ENCODE measurements around the gene MRPL43. TPM values are rescaled to one million over a fixed set of nuclear protein-coding genes. Genes with fewer than 3 reads are reported as not detected.
"Not testable (repeated sequence)": the region's sequence is repeated elsewhere in the genome, so short reads cannot be mapped to it uniquely, and the experiment has no call there.

Gene MRPL43
- 66.9 TPM for polyA plus RNA-seq (2013, experiment 1 of 2)
- polyA plus RNA-seq (2013, experiment 2 of 2): 66.4 TPM

DNA sequence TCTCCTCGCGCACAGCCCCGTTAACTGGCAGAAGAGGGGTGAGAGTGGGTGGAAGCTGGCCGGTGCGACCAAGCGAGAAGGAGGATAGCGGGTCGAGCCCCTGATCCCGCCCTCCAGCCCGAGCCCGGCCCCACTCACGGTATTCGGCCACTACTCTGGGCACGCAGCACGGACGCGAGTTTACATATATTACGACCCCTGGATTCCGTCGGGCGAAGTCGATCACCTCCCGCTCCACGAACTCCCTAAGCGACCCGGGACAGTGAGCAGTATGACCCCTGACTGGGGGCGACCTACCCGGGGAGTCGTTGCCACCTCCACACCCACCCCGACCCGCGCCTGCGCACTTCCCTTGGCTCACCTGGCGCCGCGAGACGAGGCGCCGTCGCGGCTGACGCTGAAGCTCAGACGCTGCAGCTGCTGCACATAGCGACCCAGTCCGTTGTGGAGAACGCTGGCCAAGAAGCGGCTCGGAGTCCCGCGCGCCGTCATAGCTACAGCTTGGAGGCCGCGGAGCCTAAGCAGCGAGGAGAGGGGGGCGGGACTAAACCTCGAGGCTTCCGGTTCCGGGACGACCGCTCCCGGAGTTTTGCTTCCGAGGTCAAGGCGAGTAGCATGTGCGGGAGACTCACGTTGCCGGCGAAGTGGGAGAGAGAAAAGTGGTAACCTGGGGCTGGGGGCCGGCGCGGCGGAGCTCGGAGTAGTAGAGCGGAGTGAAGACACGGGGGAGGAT is at the start of gene MRPL43, which contains the start of gene TWNK:
Gene MRPL43, minus strand, starts transcription at position 546 of the 733 bp plus-strand sequence. Its CDS starts 54 bp downstream, at position 492.
Gene TWNK, plus strand, starts transcription at position 592 of the 733 bp plus-strand sequence. CDS start 668 bp downstream, outside the sequence.
- WGBS: under 1% methylated on average over 75 of the region's 75 CpGs
- H3K4me3 ChIP-seq (ENCODE audit: low read length): peak within 1 kb of the TSS; percentile 81
- no peaks in the 10 kb centered on the region for H3K9me3 ChIP-seq (ENCODE audit: insufficient read depth, low read depth, low read length)
- peak within 1 kb of the TSS; percentile 65 for H3K27ac ChIP-seq (ENCODE audit: low read depth, low read length)
- peak within 1 kb of the TSS; percentile 86 for H3K9ac ChIP-seq (ENCODE audit: low read depth, low read length)
- H3K4me1 ChIP-seq (ENCODE audit: insufficient read depth, low read length): no peaks in the 10 kb centered on the region
- no peaks in the 10 kb centered on the region for H3K27me3 ChIP-seq (ENCODE audit: insufficient read depth, low read length)
- H3K36me3 ChIP-seq (ENCODE audit: insufficient read depth, low read length): peaks cover 48% of the 10 kb centered on the region

DNA sequence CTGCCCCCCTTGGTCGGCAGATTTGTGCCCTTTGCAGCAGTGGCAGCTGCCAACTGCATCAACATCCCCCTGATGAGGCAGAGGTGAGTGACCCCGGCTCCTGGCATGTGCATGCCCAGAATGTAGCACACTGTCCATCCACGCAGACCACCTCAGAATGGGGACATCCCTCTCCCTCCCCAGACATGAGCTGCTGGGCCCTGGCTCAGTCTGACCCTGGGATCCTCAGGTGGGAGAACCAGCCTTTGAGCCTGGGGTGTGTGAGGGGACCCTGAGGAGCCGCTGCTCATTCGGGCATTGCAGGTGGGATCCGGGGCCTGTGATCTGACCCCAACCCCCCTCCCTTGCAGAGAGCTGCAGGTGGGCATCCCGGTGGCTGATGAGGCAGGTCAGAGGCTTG is 49.4 kb upstream of the MRPL43 start:
- Histone ChIP-seq H3K9me3 (ENCODE audit: insufficient read depth, low read depth, low read length) (no peaks in the 10 kb centered on the region), H3K4me1 (ENCODE audit: insufficient read depth, low read length) (peaks cover 10% of the 10 kb centered on the region), H3K27me3 (ENCODE audit: insufficient read depth, low read length) (peaks cover 64% of the 10 kb centered on the region), H3K4me3 (ENCODE audit: low read length) (no peak overlapping the region), H3K27ac (ENCODE audit: low read depth, low read length) (no peak overlapping the region), H3K36me3 (ENCODE audit: insufficient read depth, low read length) (no peaks in the 10 kb centered on the region), H3K9ac (ENCODE audit: low read depth, low read length) (no peak overlapping the region)
- 76% methylated on average over 7 of the region's 7 CpGs for WGBS

DNA sequence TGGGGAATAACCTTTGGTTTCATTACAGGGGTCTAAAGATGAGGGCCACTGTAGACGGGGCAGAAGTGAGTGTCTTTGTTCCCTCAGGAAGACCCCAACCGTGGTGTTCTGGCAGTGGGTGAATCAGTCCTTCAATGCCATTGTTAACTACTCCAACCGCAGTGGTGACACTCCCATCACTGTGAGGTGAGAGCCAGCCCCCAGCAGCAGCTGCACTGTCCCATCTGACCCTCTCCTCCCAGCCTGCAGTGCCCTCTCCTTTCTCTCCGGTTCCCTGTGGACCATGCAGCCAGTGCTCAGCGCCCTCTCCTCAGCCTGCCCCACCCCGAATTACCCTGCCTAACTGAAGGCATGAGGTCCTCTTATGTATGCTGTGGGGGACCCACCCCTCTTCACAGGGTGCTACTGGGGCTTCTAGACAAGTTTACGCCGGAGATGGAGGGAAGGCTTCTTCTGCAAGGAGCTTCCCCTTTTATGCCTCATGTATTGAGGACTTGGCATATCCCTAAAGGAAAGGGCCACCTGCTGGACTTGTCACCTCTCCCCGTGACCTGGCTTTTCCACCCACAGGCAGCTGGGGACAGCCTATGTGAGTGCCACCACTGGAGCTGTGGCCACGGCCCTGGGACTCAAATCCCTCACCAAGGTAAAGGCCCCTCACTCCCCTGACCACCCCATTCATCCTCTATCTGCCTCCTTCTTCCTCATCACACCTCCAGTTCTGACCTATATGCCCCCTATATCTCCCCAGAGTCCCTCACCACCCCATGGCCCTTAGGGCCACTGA is 48.8 kb upstream of the MRPL43 start:
- no peak overlapping the region for H3K9ac ChIP-seq (ENCODE audit: low read depth, low read length)
- no peaks in the 10 kb centered on the region for H3K9me3 ChIP-seq (ENCODE audit: insufficient read depth, low read depth, low read length)
- H3K4me1 ChIP-seq (ENCODE audit: insufficient read depth, low read length): peaks cover 15% of the 10 kb centered on the region
- no peak overlapping the region for H3K4me3 ChIP-seq (ENCODE audit: low read length)
- H3K27me3 ChIP-seq (ENCODE audit: insufficient read depth, low read length): peaks cover 71% of the 10 kb centered on the region
- H3K27ac ChIP-seq (ENCODE audit: low read depth, low read length): no peak overlapping the region
- H3K36me3 ChIP-seq (ENCODE audit: insufficient read depth, low read length): no peaks in the 10 kb centered on the region
- 76% methylated on average over 10 of the region's 10 CpGs for WGBS

DNA sequence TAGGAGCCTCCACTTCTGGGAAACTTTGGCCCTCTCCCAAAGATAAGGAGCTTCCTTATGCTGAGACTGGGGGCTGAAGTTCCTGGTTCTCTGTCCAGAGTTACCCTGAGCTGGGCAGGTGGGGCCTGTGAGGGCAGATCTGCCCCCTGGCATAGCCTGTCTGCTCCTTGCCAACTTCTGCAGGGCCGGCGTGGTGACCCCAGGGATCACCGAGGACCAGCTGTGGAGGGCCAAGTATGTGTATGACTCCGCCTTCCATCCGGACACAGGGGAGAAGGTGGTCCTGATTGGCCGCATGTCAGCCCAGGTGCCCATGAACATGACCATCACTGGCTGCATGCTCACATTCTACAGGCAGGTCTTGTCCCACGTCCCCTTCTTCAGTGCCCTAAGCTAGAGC is 48.0 kb upstream of the MRPL43 start:
- Histone ChIP-seq H3K4me3 (ENCODE audit: low read length) (no peak overlapping the region), H3K9ac (ENCODE audit: low read depth, low read length) (no peak overlapping the region), H3K27me3 (ENCODE audit: insufficient read depth, low read length) (peaks cover 74% of the 10 kb centered on the region), H3K27ac (ENCODE audit: low read depth, low read length) (no peak overlapping the region), H3K4me1 (ENCODE audit: insufficient read depth, low read length) (peaks cover 17% of the 10 kb centered on the region), H3K9me3 (ENCODE audit: insufficient read depth, low read depth, low read length) (no peaks in the 10 kb centered on the region), H3K36me3 (ENCODE audit: insufficient read depth, low read length) (no peaks in the 10 kb centered on the region)
- 88% methylated on average over 7 of the region's 7 CpGs for WGBS

DNA sequence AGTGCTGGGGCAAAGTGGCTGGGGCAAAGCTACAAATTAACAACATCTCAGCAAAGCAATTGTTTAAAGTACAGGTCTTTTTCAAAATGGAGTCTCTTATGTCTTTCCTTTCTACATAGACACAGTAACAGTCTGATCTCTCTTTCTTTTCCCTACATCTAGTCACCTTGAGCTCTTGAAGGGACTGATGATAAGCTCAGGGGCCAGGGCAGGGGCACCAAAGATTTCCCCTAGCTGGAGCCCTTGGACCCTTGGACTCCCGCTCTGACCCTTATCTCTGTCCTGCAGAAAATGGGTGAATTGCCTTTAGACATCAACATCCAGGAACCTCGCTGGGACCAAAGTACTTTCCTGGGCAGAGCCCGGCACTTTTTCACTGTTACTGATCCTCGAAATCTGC is 47.1 kb upstream of the MRPL43 start:
- 90% methylated on average over 4 of the region's 4 CpGs for WGBS
- Histone ChIP-seq H3K4me1 (ENCODE audit: insufficient read depth, low read length) (peaks cover 22% of the 10 kb centered on the region), H3K27me3 (ENCODE audit: insufficient read depth, low read length) (peaks cover 74% of the 10 kb centered on the region)
- H3K36me3 ChIP-seq (ENCODE audit: insufficient read depth, low read length); H3K4me3 ChIP-seq (ENCODE audit: low read length); H3K9me3 ChIP-seq (ENCODE audit: insufficient read depth, low read depth, low read length); H3K27ac ChIP-seq (ENCODE audit: low read depth, low read length); H3K9ac ChIP-seq (ENCODE audit: low read depth, low read length): not testable (repeated sequence)

DNA sequence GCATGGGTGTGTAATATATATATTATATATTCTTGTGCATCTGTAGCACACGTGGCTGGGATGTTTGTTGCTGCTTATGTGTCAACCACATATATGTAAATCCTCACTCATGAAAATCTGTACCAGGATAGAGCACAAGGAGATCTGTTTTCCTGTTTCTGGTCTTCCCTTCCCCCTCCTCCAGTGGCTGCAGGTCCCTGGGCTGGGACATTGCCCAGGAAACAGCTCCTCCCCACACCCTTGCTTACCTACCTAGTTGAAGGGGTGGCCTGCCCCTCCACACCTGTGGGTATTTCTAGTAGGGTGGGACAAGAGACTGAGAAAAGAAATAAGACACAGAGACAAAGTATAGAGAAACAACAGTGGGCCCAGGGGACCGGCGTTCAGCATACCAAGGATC is 46.0 kb upstream of the MRPL43 start:
- Histone ChIP-seq H3K9ac (ENCODE audit: low read depth, low read length) (no peak overlapping the region), H3K4me3 (ENCODE audit: low read length) (no peak overlapping the region), H3K36me3 (ENCODE audit: insufficient read depth, low read length) (no peaks in the 10 kb centered on the region), H3K4me1 (ENCODE audit: insufficient read depth, low read length) (peaks cover 22% of the 10 kb centered on the region), H3K9me3 (ENCODE audit: insufficient read depth, low read depth, low read length) (no peaks in the 10 kb centered on the region), H3K27me3 (ENCODE audit: insufficient read depth, low read length) (peaks cover 76% of the 10 kb centered on the region), H3K27ac (ENCODE audit: low read depth, low read length) (no peak overlapping the region)
- WGBS: 100% methylated on average over 2 of the region's 3 CpGs

DNA sequence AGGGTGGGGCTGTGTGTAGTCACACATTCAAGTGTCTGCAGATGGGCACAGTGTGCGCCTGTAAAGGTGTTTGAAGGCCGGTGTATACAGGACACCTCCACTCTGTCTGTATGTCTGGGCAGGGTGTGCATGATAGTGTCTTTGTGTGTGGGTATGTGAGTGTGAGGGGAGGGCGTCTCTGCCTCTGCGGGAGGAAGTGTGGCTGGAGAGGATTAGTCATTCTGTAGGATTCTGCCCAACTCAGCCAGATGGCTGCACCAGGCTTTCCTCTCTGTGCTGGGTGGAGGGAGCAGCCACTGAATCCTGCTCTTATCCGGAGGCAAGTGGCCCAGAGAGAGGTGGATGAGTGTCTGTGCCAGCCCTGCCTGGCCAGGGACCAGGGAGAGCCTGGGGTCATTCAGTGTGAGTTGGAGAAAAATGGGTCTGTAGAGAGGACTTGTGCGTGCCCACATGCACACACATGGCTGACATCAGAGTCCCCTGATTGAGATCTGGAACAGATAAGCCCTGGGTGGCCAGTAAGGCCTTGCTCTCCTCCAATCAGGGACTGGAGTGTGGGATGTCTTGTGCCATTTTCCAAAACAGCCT is 45.4 kb upstream of the MRPL43 start:
- Histone ChIP-seq H3K4me1 (ENCODE audit: insufficient read depth, low read length) (peaks cover 22% of the 10 kb centered on the region), H3K9ac (ENCODE audit: low read depth, low read length) (no peak overlapping the region), H3K4me3 (ENCODE audit: low read length) (peak overlapping the region; percentile 64), H3K27ac (ENCODE audit: low read depth, low read length) (no peak overlapping the region), H3K36me3 (ENCODE audit: insufficient read depth, low read length) (no peaks in the 10 kb centered on the region), H3K27me3 (ENCODE audit: insufficient read depth, low read length) (peaks cover 71% of the 10 kb centered on the region), H3K9me3 (ENCODE audit: insufficient read depth, low read depth, low read length) (no peaks in the 10 kb centered on the region)
- 29% methylated on average over 6 of the region's 6 CpGs for WGBS

DNA sequence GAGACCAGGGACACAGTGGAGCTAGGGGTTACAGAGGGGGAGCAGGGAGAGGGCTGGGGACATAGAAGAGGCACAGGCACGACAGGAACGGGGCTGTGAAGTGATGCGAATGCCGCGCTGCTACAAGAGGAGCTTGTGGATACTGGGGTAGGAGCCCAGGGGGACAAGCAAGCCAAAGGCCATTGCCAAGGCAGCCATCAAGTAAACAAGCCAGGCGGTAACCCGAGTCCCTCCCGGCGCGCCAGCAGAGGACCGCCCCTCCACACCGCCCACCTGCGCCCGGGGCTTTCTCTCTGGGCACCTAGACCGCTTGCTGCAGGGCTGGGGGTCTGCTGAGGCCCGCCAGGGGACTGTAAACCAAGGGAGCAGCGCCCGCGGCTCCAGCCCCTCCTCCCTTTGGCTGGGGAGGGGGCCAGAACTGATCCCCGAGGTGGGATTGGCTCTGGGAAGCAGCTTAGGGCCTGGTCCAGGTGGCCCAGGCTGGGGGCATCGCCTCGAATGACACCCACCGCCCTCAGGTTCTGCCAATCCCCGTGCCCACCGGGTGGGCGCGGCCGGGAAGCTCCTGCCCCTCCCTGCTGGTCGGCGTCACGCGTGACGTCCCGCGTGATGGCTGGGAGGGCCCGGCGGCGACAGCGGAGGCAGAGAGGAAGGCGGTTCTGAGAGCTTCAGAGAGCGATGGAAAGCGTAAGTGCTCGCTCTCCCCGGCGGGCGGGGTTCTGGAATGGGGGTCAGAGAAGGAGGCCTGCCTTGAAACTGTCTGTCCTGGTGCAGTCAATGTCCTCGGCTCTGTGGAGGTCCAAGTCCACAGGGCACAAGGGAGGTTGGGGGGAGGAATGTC is 44.7 kb upstream of the MRPL43 start:
- WGBS: 2% methylated on average over 47 of the region's 47 CpGs
- peaks cover 22% of the 10 kb centered on the region for H3K4me1 ChIP-seq (ENCODE audit: insufficient read depth, low read length)
- no peaks in the 10 kb centered on the region for H3K9me3 ChIP-seq (ENCODE audit: insufficient read depth, low read depth, low read length)
- H3K27ac ChIP-seq (ENCODE audit: low read depth, low read length): no peak overlapping the region
- H3K36me3 ChIP-seq (ENCODE audit: insufficient read depth, low read length): no peaks in the 10 kb centered on the region
- H3K4me3 ChIP-seq (ENCODE audit: low read length): peak overlapping the region; percentile 64
- H3K27me3 ChIP-seq (ENCODE audit: insufficient read depth, low read length): peaks cover 71% of the 10 kb centered on the region
- 0 out of 2 replicates have a peak overlapping the region, but pooled peaks have one; percentile 18 for H3K9ac ChIP-seq (ENCODE audit: low read depth, low read length)

DNA sequence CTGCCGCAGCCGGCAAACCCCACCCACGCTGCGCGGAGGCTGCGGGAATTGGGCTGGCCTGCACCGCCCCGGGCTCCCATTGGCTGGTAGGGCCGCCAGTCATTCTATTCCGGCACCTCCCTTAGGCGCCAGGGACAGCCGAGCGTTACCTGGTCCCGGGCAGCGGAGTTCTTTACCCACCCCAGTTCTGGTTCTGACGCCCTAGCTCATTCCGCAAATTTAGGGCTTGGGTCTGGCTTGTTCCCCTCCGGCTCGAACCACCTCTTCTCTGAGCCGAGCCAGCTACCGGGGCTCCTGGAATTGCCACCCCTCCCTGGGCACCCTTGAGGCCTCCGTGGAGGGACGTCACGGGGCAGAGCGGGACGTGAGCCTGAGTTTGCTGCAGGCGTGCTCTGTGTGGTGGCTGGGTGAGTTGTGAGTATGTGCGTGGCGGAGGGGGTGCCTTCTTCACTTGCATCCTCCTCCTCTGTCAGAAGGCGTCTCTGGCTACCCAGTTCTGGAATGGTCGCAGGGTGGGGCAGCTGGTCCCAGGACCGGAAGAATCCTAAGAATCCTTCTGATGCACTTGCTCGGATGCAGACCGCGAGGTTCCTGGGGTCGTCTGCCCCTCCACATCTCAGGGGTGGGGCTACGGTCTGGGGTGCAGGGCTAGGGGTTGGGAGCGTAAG is 44.0 kb upstream of the MRPL43 start, which contains the start of the genes PDZD7 and SFXN3:
Gene PDZD7, minus strand, starts transcription at position 2 of the 668 bp plus-strand sequence. CDS start 910 bp downstream, outside the sequence.
Gene SFXN3, plus strand, starts transcription at position 107 of the 668 bp plus-strand sequence. CDS start 3,461 bp downstream, outside the sequence.
- Histone ChIP-seq H3K27me3 (ENCODE audit: insufficient read depth, low read length) (peaks cover 66% of the 10 kb centered on the region), H3K9me3 (ENCODE audit: insufficient read depth, low read depth, low read length) (no peaks in the 10 kb centered on the region), H3K4me3 (ENCODE audit: low read length) (peak within 1 kb of the TSS; percentile 64), H3K27ac (ENCODE audit: low read depth, low read length) (no peak within 1 kb of the TSS; the same call in 1 of the 2 replicates), H3K9ac (ENCODE audit: low read depth, low read length) (0 out of 2 replicates have a peak within 1 kb of the TSS, but pooled peaks have one; percentile 18), H3K36me3 (ENCODE audit: insufficient read depth, low read length) (no peaks in the 10 kb centered on the region), H3K4me1 (ENCODE audit: insufficient read depth, low read length) (peaks cover 28% of the 10 kb centered on the region)
- WGBS: 1% methylated on average over 38 of the region's 38 CpGs

Data from HUES64 (cell line).